Endothelial cell (in vitro differentiated cells): Measurements from ENCODE around the gene VANGL1. TPM values are rescaled to one million over a fixed set of nuclear protein-coding genes. Genes with fewer than 3 reads are reported as not detected.

ENCODE experiments used
- DNase-seq: peaks from one replicate; pipeline ENCODE4 v3.0.0; 2021; ENCODE audit warnings: low spot score
- H3K27ac Mint-ChIP-seq: one replicate; pipeline ENCODE4 v1.8.0; 2021; ENCODE audit warnings: mixed read lengths, inconsistent platforms; ENCODE audit not compliant: unreplicated experiment
- H3K27me3 Mint-ChIP-seq: one replicate; pipeline ENCODE4 v1.8.0; 2021; ENCODE audit warnings: mild to moderate bottlenecking, moderate library complexity, mixed read lengths, inconsistent platforms; ENCODE audit not compliant: unreplicated experiment
- H3K36me3 Mint-ChIP-seq: one replicate; pipeline ENCODE4 v1.8.0; 2021; ENCODE audit warnings: mild to moderate bottlenecking, low read depth, mixed read lengths, inconsistent platforms; ENCODE audit not compliant: unreplicated experiment
- H3K4me1 Mint-ChIP-seq: one replicate; pipeline ENCODE4 v1.8.0; 2021; ENCODE audit warnings: mild to moderate bottlenecking, mixed read lengths, inconsistent platforms; ENCODE audit not compliant: unreplicated experiment
- H3K4me3 Mint-ChIP-seq: one replicate; pipeline ENCODE4 v1.8.0; 2021; ENCODE audit warnings: mild to moderate bottlenecking, mixed read lengths, inconsistent platforms; ENCODE audit not compliant: unreplicated experiment
- H3K9me3 Mint-ChIP-seq: one replicate; pipeline ENCODE4 v1.8.0; 2021; ENCODE audit warnings: mixed read lengths, inconsistent platforms; ENCODE audit not compliant: unreplicated experiment
- CTCF ChIP-seq: fragments of 200-600 bp; sonication (generic); IDR thresholded peaks from one replicate; pipeline ENCODE4 v1.5.0; 2021; ENCODE audit warnings: antibody characterized with exemption; ENCODE audit not compliant: unreplicated experiment
- long read RNA-seq: library from polyadenylated mRNA; unstranded; transcript quantifications from one replicate; pipeline ENCODE4 v2.0.0, GENCODE V29; 2020; ENCODE audit not compliant: unreplicated experiment
- total RNA-seq: library from RNA; stranded (reverse); fragmentation: NEBNext Ultra II Directional; extraction: Animal tissue kit (Norgen Biotek cat#: 25700); gene quantifications from one replicate; pipeline ENCODE4 v1.2.1, GENCODE V29; 2021; ENCODE audit not compliant: unreplicated experiment

Gene VANGL1
- 14.9 TPM for total RNA-seq
- long read RNA-seq, full-length matches to known transcripts: 3 of 6 reads
- long read RNA-seq, partial matches to known transcripts: 0 of 6 reads
- long read RNA-seq, other reads (novel, unspliced or antisense): 3 of 6 reads

- peak within 1 kb of the TSS; percentile 95 for H3K4me3 Mint-ChIP-seq
- H3K9me3 Mint-ChIP-seq: peaks cover 10% of the 10 kb centered on the region
- peaks cover 21% of the 10 kb centered on the region for H3K36me3 Mint-ChIP-seq
- peaks cover 14% of the 10 kb centered on the region for H3K27me3 Mint-ChIP-seq
- TF ChIP-seq CTCF: no peak
- peak; percentile 63 for DNase-seq
- H3K4me1 Mint-ChIP-seq: peaks cover 15% of the 10 kb centered on the region
- peak within 1 kb of the TSS; percentile 68 for H3K27ac Mint-ChIP-seq
These were observed at the start of gene VANGL1 for GRCh38 chr1:115641762-115642167. Gene VANGL1, plus strand, starts transcription at chr1:115641970. Its CDS starts 9,444 bp downstream, at chr1:115651414.

GRCh38 chr1:115592264-115592663 is 49.5 kb upstream of the VANGL1 start:
- H3K27me3 Mint-ChIP-seq: peaks cover 4% of the 10 kb centered on the region
- no peak for DNase-seq
- TF ChIP-seq CTCF: no peak
- peaks cover 8% of the 10 kb centered on the region for H3K9me3 Mint-ChIP-seq
- no peaks in the 10 kb centered on the region for H3K4me1 Mint-ChIP-seq
- H3K4me3 Mint-ChIP-seq: no peak overlapping the region
- H3K36me3 Mint-ChIP-seq: no peaks in the 10 kb centered on the region
- no peak overlapping the region for H3K27ac Mint-ChIP-seq

- Mint-ChIP-seq H3K9me3 (peaks cover 4% of the 10 kb centered on the region), H3K36me3 (no peaks in the 10 kb centered on the region), H3K27me3 (peaks cover 4% of the 10 kb centered on the region), H3K4me1 (no peaks in the 10 kb centered on the region), H3K27ac (no peak overlapping the region), H3K4me3 (no peak overlapping the region)
- no peak for DNase-seq
- TF ChIP-seq CTCF: no peak
These were observed 48.2 kb upstream of the VANGL1 start for GRCh38 chr1:115593365-115594259.

- TF ChIP-seq CTCF: no peak
- no peak for DNase-seq
- no peak overlapping the region for H3K27ac Mint-ChIP-seq
- peaks cover 4% of the 10 kb centered on the region for H3K27me3 Mint-ChIP-seq
- H3K4me3 Mint-ChIP-seq: no peak overlapping the region
- H3K36me3 Mint-ChIP-seq: no peaks in the 10 kb centered on the region
- H3K4me1 Mint-ChIP-seq: no peaks in the 10 kb centered on the region
- H3K9me3 Mint-ChIP-seq: no peaks in the 10 kb centered on the region
These were observed 47.2 kb upstream of the VANGL1 start for GRCh38 chr1:115594600-115594999.
